ENCODE measurements around the gene AGXT. TPM values are rescaled to one million over a fixed set of nuclear protein-coding genes. Genes with fewer than 3 reads are reported as not detected.

The AGXT gene
- total RNA-seq, 1 experiment from 2014 or later: 0.20 TPM

DNA sequence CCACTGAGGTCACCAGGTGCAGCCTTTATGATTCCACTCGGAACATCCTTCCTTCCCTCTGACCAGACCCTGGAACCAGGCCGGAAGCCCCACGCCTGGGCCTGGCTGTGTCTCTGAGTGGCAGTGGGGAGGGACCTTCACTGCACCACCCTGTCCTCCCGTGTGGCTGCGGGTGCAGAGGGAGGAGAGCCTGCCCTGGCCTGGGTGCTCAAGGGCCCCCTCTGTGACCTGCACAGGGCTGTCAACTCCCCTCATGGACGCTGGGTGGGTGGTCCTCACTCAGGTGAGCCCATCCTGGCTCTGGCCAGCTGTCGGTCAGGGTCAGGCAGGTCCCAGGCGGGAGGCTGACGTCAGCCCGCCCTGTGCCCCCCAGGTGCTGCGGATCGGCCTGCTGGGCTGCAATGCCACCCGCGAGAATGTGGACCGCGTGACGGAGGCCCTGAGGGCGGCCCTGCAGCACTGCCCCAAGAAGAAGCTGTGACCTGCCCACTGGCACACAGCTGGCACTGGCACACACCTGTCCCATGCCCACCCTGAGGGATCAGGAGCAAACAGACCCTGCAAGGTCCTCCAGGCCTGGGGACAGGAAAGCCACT lies 9.8 kb downstream of the AGXT start:
- peaks cover 17% of the 10 kb centered on the region for H3K4me1 ChIP-seq
- intact Hi-C loops (cut with micrococcal nuclease; ENCODE audit: unreplicated experiment): no loop called here
- CTCF ChIA-PET: no interaction called here

DNA sequence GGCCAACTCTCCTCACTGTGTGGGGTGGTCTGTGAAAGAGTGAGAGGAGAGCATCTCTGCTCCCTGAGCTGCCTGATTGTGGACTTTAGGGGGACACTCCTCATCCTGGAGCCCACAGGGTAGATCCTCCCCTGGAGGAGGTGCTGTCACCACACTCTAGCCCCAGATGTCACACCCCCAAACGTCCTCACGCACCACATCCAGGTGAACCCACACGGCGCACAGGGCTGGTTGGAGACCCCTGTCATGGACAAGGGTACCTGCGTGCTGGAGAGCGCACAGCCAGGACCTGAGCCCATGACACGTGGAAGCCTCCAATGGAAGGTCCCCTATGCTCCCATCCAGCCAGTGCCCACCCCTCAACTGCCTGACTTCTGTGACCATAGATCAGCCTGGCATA lies 10.5 kb downstream of the AGXT start:
- H3K27ac Mint-ChIP-seq (ENCODE audit: unreplicated experiment): no peak overlapping the region
- DNase-seq: peak in 1 of 2 experiments; percentile 7
- no peaks in the 10 kb centered on the region for H3K9me3 ChIP-seq
- ChIA-PET POLR2A (no interaction called here), CTCF (no interaction called here)
- H3K4me3 ChIP-seq (ENCODE audit: low read depth, low read length): no peak overlapping the region
- peaks cover 10% of the 10 kb centered on the region for H3K4me1 ChIP-seq
- BruUV-seq (replicated peaks): no TSS peak
- H3K36me3 ChIP-seq (ENCODE audit: control insufficient read depth, insufficient read depth, low read length): no peaks in the 10 kb centered on the region
- H3K4me3 Mint-ChIP-seq (ENCODE audit: unreplicated experiment): no peak overlapping the region
- peaks cover 9% of the 10 kb centered on the region for H3K36me3 Mint-ChIP-seq (ENCODE audit: insufficient read depth, unreplicated experiment)
- no peaks in the 10 kb centered on the region for H3K27me3 Mint-ChIP-seq (ENCODE audit: insufficient read depth, unreplicated experiment)
- H3K4me1 Mint-ChIP-seq (ENCODE audit: low read depth, unreplicated experiment): no peaks in the 10 kb centered on the region
- intact Hi-C loops (cut with micrococcal nuclease; ENCODE audit: unreplicated experiment): no loop called here
- TF ChIP-seq, protein P1, sequence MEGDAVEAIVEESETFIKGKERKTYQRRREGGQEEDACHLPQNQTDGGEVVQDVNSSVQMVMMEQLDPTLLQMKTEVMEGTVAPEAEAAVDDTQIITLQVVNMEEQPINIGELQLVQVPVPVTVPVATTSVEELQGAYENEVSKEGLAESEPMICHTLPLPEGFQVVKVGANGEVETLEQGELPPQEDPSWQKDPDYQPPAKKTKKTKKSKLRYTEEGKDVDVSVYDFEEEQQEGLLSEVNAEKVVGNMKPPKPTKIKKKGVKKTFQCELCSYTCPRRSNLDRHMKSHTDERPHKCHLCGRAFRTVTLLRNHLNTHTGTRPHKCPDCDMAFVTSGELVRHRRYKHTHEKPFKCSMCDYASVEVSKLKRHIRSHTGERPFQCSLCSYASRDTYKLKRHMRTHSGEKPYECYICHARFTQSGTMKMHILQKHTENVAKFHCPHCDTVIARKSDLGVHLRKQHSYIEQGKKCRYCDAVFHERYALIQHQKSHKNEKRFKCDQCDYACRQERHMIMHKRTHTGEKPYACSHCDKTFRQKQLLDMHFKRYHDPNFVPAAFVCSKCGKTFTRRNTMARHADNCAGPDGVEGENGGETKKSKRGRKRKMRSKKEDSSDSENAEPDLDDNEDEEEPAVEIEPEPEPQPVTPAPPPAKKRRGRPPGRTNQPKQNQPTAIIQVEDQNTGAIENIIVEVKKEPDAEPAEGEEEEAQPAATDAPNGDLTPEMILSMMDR (IDR thresholded peaks at IDR 0.05; ENCODE audit: insufficient read depth in 1 of 2, low read depth in 1 of 2, low read length in 1 of 2, severe bottlenecking in 1 of 2, unreplicated experiment in 1 of 2): no peak
- H3K9me3 Mint-ChIP-seq (ENCODE audit: unreplicated experiment): no peaks in the 10 kb centered on the region
- no peaks in the 10 kb centered on the region for H3K27me3 ChIP-seq (replicated peaks; ENCODE audit: control insufficient read depth, insufficient read depth, low read length)

More for the DNA sequence above, 9.8 kb downstream of the AGXT start:
- DNase-seq: peak in 1 of 2 experiments; percentile 14
- H3K4me1 Mint-ChIP-seq (ENCODE audit: low read depth, unreplicated experiment): no peaks in the 10 kb centered on the region
- no peaks in the 10 kb centered on the region for H3K36me3 ChIP-seq (ENCODE audit: control insufficient read depth, insufficient read depth, low read length)
- H3K9me3 ChIP-seq: no peaks in the 10 kb centered on the region
- no peaks in the 10 kb centered on the region for H3K27me3 ChIP-seq (replicated peaks; ENCODE audit: control insufficient read depth, insufficient read depth, low read length)
- H3K9me3 Mint-ChIP-seq (ENCODE audit: unreplicated experiment): no peaks in the 10 kb centered on the region
- H3K36me3 Mint-ChIP-seq (ENCODE audit: insufficient read depth, unreplicated experiment): peaks cover 3% of the 10 kb centered on the region
- TF ChIP-seq, protein P1 (IDR thresholded peaks at IDR 0.05; ENCODE audit: insufficient read depth in 1 of 2, low read depth in 1 of 2, low read length in 1 of 2, severe bottlenecking in 1 of 2, unreplicated experiment in 1 of 2): no peak
- no peak overlapping the region for H3K4me3 Mint-ChIP-seq (ENCODE audit: unreplicated experiment)
- H3K27ac Mint-ChIP-seq (ENCODE audit: unreplicated experiment): no peak overlapping the region
- no TSS peak for BruUV-seq (replicated peaks)
- no peak overlapping the region for H3K4me3 ChIP-seq (ENCODE audit: low read depth, low read length)
- no peaks in the 10 kb centered on the region for H3K27me3 Mint-ChIP-seq (ENCODE audit: insufficient read depth, unreplicated experiment)
- POLR2A ChIA-PET: no interaction called here

DNA sequence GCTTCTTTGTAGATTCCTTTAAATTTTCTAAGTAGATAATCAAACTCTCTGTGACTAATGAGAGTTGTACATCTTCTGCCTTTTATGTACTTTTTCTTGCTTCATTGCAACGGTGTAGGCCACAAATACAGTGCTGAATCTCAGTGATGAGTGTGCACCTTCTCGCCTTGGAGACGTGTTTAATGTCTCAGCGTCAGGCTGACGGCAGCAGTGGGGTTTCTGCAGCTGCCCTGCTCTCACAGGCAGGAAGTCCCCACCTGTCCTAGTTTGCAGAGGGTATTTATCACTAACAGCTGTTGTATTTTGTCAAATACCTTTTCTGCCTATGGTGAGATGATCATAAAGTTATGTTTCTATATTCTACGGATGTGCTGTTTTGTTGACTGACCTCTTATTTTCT lies 13.3 kb downstream of the AGXT start:
- H3K27me3 ChIP-seq (replicated peaks; ENCODE audit: control insufficient read depth, insufficient read depth, low read length): no peaks in the 10 kb centered on the region
- Mint-ChIP-seq H3K4me1 (ENCODE audit: low read depth, unreplicated experiment) (no peaks in the 10 kb centered on the region), H3K36me3 (ENCODE audit: insufficient read depth, unreplicated experiment) (peaks cover 28% of the 10 kb centered on the region), H3K9me3 (ENCODE audit: unreplicated experiment) (no peaks in the 10 kb centered on the region), H3K4me3 (ENCODE audit: unreplicated experiment) (no peak overlapping the region), H3K27me3 (ENCODE audit: insufficient read depth, unreplicated experiment) (no peaks in the 10 kb centered on the region), H3K27ac (ENCODE audit: unreplicated experiment) (no peak overlapping the region)
- TF ChIP-seq, protein P1 (IDR thresholded peaks at IDR 0.05; ENCODE audit: insufficient read depth in 1 of 2, low read depth in 1 of 2, low read length in 1 of 2, severe bottlenecking in 1 of 2, unreplicated experiment in 1 of 2): no peak
- POLR2A ChIA-PET: no interaction called here
- no peaks in the 10 kb centered on the region for H3K9me3 ChIP-seq
- H3K4me3 ChIP-seq (ENCODE audit: low read depth, low read length): no peak overlapping the region
- intact Hi-C loops (cut with micrococcal nuclease; ENCODE audit: unreplicated experiment): no loop called here
- DNase-seq: peak in 1 of 2 experiments; percentile 16
- no peaks in the 10 kb centered on the region for H3K36me3 ChIP-seq (ENCODE audit: control insufficient read depth, insufficient read depth, low read length)
- CTCF ChIA-PET: no interaction called here
- no peaks in the 10 kb centered on the region for H3K4me1 ChIP-seq
- BruUV-seq (replicated peaks): no TSS peak

All from Caco-2 (cell line).